ENCODE measurements around the gene SRGAP3.

GRCh38 chr3:9000041-9000440, 249.4 kb downstream of the SRGAP3 start:
- no peak for TF ChIP-seq ZNF280D (tag by site-specific recombination; IDR thresholded peaks at IDR 0.05)
- TF ChIP-seq OSR2 (tag by site-specific recombination; IDR thresholded peaks at IDR 0.05) = no peak
- no peak for TF ChIP-seq ZNF398 (tag by site-specific recombination; IDR thresholded peaks at IDR 0.05)
- no peak for TF ChIP-seq CTCF (tag by site-specific recombination; IDR thresholded peaks at IDR 0.05)
